Urinary bladder (tissue), 4 donors: ENCODE results near the gene ZDHHC22. TPM values are rescaled to one million over a fixed set of nuclear protein-coding genes. Genes with fewer than 3 reads are reported as not detected.

ENCODE experiments used
- DNase-seq: peaks from one replicate; pipeline ENCODE4 v3.0.0-alpha.2; 2015; ENCODE audit errors: extremely low spot score
- H3K27ac ChIP-seq: one replicate; pipeline ENCODE4 v1.5.1; 2013; ENCODE audit warnings: low read depth, mild to moderate bottlenecking, moderate library complexity
- H3K36me3 ChIP-seq: one replicate; pipeline ENCODE4 v1.6.1; 2013; ENCODE audit warnings: mild to moderate bottlenecking, moderate library complexity; ENCODE audit not compliant: insufficient read depth
- H3K4me1 ChIP-seq: one replicate; pipeline ENCODE4 v1.6.1; 2013; ENCODE audit warnings: mild to moderate bottlenecking, moderate library complexity; ENCODE audit not compliant: insufficient read depth
- H3K4me3 ChIP-seq: one replicate; pipeline ENCODE4 v1.5.1; 2013; ENCODE audit warnings: low read depth, low read length
- WGBS: extraction: QIAGEN DNeasy Blood & Tissue Kit; methylation state at CpG from one replicate; pipeline ENCODE4 v1.1.7; 2013; 5-methylcytosine and 5-hydroxymethylcytosine counted together
- polyA plus RNA-seq: library from polyadenylated mRNA; stranded (reverse); fragments of 200-250 nt; gene quantifications from one replicate; pipeline ENCODE4 v1.2.3, GENCODE V29; 2013
- total RNA-seq: library from RNA; depleted of rRNA; stranded (reverse); fragments of >200 nt; gene quantifications from one replicate; pipeline ENCODE4 v1.2.3, GENCODE V29; 2014
- donor health status: healthy with polysubstance abuse.
- donor health status: healthy.

The ZDHHC22 gene
- total and polyA plus RNA-seq, 2 donors: 0.01 to 0.16 TPM

DNA sequence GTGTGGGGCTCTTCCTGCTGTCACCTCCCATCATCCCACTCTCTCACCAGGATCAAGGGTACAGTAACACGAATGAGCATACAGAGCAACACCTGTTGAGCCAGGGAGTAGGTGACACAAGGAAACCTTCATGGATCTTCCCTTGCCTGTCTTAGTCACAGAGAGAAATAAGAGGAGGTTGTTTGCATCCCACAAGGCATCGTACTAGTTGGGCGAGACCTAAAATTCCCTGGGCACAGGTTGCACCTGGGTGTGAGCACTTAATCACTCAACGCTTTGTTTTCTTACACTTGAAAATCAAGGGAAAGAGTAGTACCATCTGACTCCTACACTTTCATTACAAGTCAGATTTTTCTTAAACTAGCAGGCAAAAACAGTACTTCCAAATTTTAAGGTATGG is 27.0 kb downstream of the ZDHHC22 start:
- no peaks in the 10 kb centered on the region for H3K4me1 ChIP-seq
- 95% methylated on average over 4 of the region's 4 CpGs for WGBS
- no peak overlapping the region for H3K27ac ChIP-seq
- no peak for DNase-seq
- no peak overlapping the region for H3K4me3 ChIP-seq
- H3K36me3 ChIP-seq: peaks cover 5% of the 10 kb centered on the region

DNA sequence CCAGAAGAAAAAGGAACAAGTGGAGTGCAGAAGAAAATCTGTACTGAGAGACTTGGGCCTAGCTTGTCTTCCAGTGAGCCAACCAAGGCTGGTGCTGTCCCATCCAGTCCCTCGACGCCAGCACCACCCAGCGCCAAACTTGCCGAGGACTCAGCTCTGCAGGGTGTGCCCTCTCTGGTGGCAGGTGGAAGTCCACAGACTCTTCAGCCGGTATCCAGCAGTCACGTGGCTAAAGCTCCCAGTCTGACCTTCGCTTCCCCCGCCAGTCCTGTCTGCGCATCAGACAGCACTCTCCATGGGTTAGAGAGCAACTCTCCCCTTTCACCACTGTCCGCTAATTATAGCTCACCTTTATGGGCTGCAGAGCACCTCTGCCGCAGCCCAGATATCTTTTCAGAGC is 27.9 kb downstream of the ZDHHC22 start:
- Histone ChIP-seq H3K4me1 (no peaks in the 10 kb centered on the region), H3K36me3 (peaks cover 5% of the 10 kb centered on the region), H3K27ac (no peak overlapping the region), H3K4me3 (no peak overlapping the region)
- 90% methylated on average over 11 of the region's 11 CpGs for WGBS
- DNase-seq: no peak

DNA sequence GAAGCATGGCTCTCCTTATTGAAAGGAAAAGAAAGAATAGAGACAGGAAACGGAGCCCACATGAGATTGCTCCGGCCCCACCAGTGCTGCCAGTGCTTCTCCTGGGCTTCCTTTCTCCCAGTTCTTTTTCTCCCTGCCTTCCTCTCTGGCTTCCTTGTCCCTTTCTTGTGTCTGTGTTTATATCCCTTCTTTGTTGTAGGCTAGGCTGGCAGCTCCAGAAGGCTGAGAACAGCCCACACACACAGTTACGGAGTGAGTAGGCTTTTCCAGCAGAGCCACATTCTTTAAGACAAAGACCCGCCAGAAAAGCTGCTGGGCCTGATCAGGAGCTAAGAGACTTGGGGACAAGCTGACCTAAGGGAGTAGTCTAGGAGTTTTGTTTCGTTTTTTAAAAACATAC is 30.6 kb downstream of the ZDHHC22 start:
- DNase-seq: peak; percentile 72

GRCh38 chr14:77110286-77110685 is 31.3 kb downstream of the ZDHHC22 start:
- no peak overlapping the region for H3K4me3 ChIP-seq
- DNase-seq: no peak
- WGBS: 86% methylated on average over 1 of the region's 1 CpG
- H3K36me3 ChIP-seq: peaks cover 11% of the 10 kb centered on the region
- H3K4me1 ChIP-seq: no peaks in the 10 kb centered on the region
- H3K27ac ChIP-seq: no peak overlapping the region

More for the DNA sequence above, 30.6 kb downstream of the ZDHHC22 start:
- Histone ChIP-seq H3K27ac (peak overlapping the region; percentile 15), H3K4me1 (no peaks in the 10 kb centered on the region), H3K36me3 (peaks cover 7% of the 10 kb centered on the region), H3K4me3 (no peak overlapping the region)
- WGBS: 38% methylated on average over 5 of the region's 5 CpGs

- H3K36me3 ChIP-seq: peaks cover 11% of the 10 kb centered on the region
Measured at GRCh38 chr14:77109656-77110055, 31.9 kb downstream of the ZDHHC22 start.

GRCh38 chr14:77108753-77109152 is 32.8 kb downstream of the ZDHHC22 start:
- DNase-seq: no peak
- Histone ChIP-seq H3K27ac (no peak overlapping the region), H3K4me1 (no peaks in the 10 kb centered on the region), H3K4me3 (no peak overlapping the region), H3K36me3 (peaks cover 7% of the 10 kb centered on the region)
- WGBS: 87% methylated on average over 2 of the region's 2 CpGs

More at GRCh38 chr14:77109656-77110055, 31.9 kb downstream of the ZDHHC22 start:
- Histone ChIP-seq H3K4me1 (no peaks in the 10 kb centered on the region), H3K27ac (no peak overlapping the region), H3K4me3 (no peak overlapping the region)
- no peak for DNase-seq
- WGBS: 72% methylated on average over 6 of the region's 6 CpGs

DNA sequence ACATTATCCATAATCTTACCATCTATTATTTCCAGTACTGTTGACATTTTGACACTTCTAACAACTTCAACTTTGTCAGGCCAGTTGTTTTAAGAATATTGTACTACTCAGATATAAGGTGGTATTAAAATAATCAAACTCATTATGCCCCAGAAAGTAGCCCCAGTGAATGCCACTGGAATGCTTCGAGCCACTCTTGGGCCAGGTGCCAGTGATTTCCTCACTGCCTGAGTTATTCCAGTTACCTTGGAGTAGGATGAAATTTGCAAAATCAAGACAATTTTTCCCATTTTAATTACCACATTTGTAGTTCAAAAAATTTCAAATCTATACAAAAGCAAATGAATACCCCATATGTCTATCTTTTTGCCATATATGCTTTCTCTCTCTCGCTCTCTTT is 34.4 kb downstream of the ZDHHC22 start:
- H3K36me3 ChIP-seq: peaks cover 5% of the 10 kb centered on the region
- H3K4me1 ChIP-seq: no peaks in the 10 kb centered on the region
- no peak for DNase-seq
- no peak overlapping the region for H3K4me3 ChIP-seq
- 88% methylated on average over 2 of the region's 2 CpGs for WGBS
- H3K27ac ChIP-seq: no peak overlapping the region

DNA sequence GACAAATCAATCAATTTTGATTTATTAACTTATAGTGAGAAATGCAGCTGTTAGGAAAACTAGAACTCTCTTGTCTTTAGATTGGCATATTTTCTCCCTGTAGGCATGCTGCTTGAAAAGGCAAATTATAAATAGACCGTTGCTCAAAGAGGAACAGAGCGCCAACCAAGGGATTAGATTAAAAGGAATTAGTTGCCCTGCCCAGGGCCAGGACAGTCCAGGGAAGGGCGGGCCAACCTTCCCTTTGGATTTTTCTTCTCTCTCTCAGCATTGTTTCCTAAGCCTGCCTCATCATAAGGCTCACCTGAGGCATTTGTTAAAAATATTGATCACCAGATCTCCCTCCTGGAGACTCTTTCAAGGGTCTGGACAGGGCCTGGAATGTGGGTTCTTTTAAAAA is 34.9 kb downstream of the ZDHHC22 start:
- H3K36me3 ChIP-seq: peaks cover 5% of the 10 kb centered on the region
- no peak for DNase-seq
- 65% methylated on average over 3 of the region's 3 CpGs for WGBS

DNA sequence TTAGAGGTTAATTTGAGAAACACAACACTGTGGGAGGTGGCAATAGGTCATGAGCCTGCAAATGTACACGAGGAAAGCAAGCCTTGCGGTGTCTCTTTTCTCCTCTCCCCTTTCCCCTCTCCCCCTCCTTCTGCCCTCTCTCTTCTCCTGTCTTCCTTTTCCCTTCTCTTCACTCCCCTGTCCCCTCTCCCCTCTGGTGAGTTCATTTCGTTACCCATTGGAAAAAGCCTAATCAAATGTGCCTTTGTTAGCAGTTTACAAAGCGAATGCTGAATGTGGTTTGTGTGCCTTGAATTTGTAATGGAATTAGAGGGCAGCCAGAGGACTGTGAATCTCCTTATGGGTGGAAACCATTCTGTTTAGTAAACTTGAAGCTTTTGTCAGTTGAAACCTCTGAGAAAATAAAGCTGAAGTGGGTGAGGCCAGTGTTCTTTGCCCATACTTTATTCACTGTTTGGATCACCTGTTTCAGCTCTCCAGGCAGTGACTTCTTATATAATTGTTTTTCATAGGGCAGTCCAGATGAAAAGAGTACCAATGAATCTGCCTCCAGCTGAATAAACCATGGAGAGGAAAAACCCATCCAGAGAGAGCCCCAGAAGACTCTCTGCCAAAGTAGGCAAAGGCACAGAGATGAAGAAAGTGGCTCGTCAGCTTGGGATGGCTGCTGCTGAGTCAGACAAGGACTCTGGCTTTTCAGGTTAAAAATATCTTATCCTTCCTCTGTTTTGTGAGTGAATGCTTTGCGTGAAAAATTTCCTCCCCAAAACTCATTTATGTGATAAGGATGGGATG is 36.2 kb downstream of the ZDHHC22 start:
- H3K4me3 ChIP-seq: no peak overlapping the region
- no peak overlapping the region for H3K27ac ChIP-seq
- no peaks in the 10 kb centered on the region for H3K4me1 ChIP-seq
- no peak for DNase-seq
- peaks cover 5% of the 10 kb centered on the region for H3K36me3 ChIP-seq
- WGBS: 62% methylated on average over 6 of the region's 6 CpGs

More for the DNA sequence above, 34.9 kb downstream of the ZDHHC22 start:
- Histone ChIP-seq H3K4me3 (no peak overlapping the region), H3K27ac (no peak overlapping the region), H3K4me1 (no peaks in the 10 kb centered on the region)

DNA sequence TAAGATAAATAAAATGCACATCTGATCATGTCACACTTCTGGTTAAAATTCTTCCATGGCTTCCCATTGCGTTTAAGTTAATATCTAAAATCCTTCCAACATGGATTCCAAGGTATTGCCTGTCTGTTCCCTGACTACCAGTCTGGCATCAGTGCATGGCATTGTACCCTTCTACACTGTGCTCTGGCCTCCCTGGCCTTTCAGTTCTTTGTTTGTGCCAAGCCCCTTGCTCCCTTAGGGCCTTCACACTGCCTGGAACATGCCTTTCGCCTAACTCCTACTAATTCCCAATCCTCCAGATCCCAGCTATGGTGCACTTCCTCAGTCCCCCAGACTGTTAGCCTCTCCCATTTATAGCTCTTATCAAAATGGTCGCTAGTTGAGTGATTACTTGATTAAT is 37.2 kb downstream of the ZDHHC22 start:
- H3K4me3 ChIP-seq: no peak overlapping the region
- no peaks in the 10 kb centered on the region for H3K4me1 ChIP-seq
- WGBS: 74% methylated on average over 3 of the region's 3 CpGs
- peaks cover 5% of the 10 kb centered on the region for H3K36me3 ChIP-seq
- H3K27ac ChIP-seq: no peak overlapping the region
- no peak for DNase-seq

DNA sequence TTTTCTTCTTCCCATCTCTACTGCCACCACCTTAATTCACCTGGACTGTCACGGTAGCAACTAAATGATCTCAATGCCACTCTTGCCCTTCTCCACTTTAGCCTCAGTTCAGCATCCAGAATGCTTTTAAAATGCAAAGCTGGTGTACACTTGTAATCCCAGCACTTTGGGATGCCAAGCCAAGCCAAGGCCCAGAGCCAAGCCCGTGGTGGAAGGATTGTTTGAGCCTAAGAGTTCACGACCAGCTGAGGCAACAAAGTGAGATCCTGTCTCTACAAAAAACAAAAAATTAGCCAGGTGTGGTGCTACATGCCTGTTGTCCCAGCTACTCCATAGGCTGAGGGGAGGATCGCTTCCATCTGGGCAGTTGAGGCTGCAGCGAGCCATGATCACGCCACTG is 37.6 kb downstream of the ZDHHC22 start:
- Histone ChIP-seq H3K27ac (no peak overlapping the region), H3K4me1 (no peaks in the 10 kb centered on the region), H3K36me3 (peaks cover 5% of the 10 kb centered on the region), H3K4me3 (no peak overlapping the region)
- no peak for DNase-seq
- 83% methylated on average over 6 of the region's 6 CpGs for WGBS

DNA sequence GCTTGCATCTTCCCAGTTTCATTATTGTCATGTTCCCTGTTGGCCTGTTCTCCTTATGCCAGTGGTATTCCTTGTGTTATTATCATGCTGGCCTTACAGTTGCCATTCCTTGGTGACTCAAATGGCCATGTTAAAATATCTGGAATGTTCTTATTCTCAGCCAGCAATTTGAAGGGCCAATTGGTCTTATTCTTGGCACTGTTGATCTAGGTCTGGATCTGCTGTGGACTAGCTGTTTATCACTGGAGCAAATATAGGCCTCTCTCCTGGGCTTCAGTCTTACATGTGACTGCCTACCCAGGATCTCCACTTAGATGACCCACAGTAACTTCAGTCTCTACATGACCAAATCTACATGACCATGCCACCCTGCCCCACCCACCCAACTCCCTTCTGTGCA is 38.1 kb downstream of the ZDHHC22 start:
- no peak for DNase-seq
- no peak overlapping the region for H3K4me3 ChIP-seq
- H3K27ac ChIP-seq: no peak overlapping the region
- no peaks in the 10 kb centered on the region for H3K4me1 ChIP-seq
- H3K36me3 ChIP-seq: peaks cover 5% of the 10 kb centered on the region

DNA sequence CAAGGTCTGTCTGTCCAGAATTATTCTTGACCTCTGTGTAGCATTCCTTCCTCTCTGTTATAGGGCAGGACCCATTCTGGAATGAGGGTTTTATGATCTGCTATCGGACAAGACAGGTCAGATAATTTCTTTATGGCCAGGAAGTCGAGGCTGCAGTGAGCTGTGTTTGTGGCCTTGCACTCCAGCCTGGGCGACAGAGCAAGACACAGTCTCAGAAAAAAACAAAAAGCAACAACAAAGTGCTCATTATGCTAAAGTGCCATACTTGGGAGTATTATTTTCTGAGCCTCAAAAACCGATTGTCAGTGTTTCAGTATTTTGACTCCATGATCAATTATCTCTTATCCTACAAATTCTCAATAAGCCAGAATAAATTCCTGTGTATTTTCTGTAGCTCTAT is 39.4 kb downstream of the ZDHHC22 start:
- DNase-seq: no peak
- Histone ChIP-seq H3K4me3 (no peak overlapping the region), H3K4me1 (no peaks in the 10 kb centered on the region), H3K27ac (no peak overlapping the region), H3K36me3 (peaks cover 3% of the 10 kb centered on the region)
- 48% methylated on average over 4 of the region's 4 CpGs for WGBS

DNA sequence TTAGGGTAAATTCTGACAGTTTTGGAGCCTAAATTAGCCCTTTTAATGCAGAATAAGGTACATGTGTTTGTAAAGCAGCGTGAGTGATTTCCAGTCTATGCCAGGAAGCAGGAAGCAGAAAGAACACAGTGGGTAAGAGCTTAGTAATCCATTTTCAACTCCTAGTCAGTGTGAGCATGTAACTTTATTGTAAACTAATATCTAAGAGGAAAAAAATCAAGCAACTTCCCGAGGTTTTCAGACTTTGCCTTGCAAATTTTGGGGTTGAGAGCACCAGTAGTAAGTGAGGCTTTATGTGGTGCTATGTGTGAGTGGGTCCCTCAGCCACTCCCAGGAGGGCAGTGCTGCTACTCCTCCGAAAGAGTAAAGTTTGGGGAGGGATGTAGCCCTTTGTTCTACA is 40.6 kb downstream of the ZDHHC22 start:
- H3K27ac ChIP-seq: no peak overlapping the region
- WGBS: 49% methylated on average over 3 of the region's 3 CpGs
- no peaks in the 10 kb centered on the region for H3K4me1 ChIP-seq

More for the DNA sequence above, 40.6 kb downstream of the ZDHHC22 start:
- H3K4me3 ChIP-seq: no peak overlapping the region
- H3K36me3 ChIP-seq: peaks cover 3% of the 10 kb centered on the region
- no peak for DNase-seq
